Measurements from ENCODE around the gene HOXA6.

HOXA6 gene

DNA sequence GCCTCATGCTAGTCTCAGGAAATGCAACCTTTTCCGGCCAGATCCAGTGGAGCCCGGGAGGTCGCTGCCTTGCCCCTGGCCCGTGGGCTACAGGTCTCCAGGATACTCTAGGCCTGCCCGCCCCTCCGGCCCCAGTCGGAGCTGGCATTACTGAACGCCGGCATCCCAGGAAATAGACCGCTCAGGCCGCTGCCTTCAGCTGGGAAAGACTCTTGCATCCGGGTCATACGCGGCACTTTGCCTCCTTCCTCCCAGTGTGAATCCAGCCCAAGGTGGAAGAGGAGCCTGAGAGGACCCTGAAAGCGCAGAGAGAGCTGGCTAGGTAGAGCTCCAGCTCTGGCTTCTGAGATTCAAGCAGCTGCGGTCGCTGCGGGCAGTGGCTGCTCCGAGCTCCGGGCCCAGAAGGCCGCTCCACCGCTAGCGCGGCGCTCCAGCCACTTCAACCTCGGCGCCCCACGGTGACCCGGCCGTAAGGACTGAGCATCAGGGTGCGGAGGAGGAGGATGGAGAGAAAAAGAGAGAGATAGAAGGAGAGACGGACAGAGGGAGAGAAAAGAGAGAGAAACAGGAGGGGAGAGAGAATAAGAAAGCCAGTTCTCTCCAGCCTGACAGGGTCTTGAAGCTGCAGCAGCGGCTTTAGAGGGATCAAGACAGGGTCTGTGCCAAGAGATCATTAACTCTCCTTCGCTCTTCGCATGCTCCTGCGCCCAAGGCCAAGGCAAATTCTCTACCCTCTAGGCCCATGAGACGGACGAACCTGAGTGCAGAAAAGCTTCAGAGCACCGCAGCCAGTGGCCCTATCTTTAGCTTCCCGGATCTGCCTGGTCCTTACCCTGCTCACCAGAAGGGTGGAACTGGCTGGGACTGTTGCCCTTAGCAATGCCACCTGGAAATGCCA, 28.3 kb upstream of the HOXA6 start:
- H3K36me3 ChIP-seq (ENCODE audit: control insufficient read depth in 1 of 2, insufficient read depth in 2 of 2, low read length in 2 of 2) = no peaks in the 10 kb centered on the region
- no peak overlapping the region for H3K4me3 ChIP-seq (ENCODE audit: low read depth in 1 of 2, low read length in 2 of 2)
- no peak overlapping the region for H3K27ac ChIP-seq (ENCODE audit: low read length)
- H3K4me1 ChIP-seq (ENCODE audit: control insufficient read depth in 1 of 2, insufficient read depth in 2 of 2, low read length in 2 of 2) = peaks cover 4 to 35% of the 10 kb centered on the region in 2 donors
- no peaks in the 10 kb centered on the region for H3K9me3 ChIP-seq (ENCODE audit: control insufficient read depth in 1 of 2, low read length in 2 of 2)
- H3K27me3 ChIP-seq (ENCODE audit: low read depth, low read length) = peaks cover 96% of the 10 kb centered on the region

DNA sequence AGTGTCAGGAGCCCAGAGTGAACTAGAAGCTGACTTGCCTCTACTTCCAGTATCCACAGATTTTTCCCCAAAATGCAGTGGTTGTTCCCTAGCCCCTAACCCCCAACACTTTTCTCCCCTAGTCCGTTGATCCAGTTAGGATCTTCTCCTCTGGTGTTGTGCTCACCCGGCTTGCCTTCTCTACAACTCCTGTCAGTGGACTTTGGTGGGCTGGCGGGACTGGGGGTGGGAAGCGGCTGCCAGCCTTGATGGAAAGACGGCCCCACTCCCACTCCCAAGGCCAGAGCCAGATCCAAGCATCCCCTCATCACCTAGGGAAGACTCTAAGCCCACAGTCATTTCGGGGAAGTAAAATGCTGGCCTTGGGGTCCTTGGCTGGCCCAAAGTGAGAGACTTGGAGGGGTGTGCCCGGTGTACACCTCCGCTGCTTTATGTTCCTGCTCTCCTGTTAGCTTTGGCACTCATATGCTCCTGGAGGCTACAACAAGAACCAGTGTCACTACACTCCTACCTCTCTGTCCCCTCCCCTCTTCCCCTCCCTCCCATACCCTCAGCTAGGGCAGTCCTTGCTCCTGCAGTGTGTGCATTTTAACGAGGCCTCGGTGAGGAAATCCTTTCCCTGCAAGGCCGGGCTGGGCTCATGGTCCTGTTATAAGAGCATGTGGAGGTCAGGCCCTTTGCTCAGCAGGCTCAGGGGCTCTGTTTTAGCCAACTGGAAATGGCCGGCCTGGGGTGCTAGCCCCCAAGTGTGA, 27.5 kb upstream of the HOXA6 start:
- Histone ChIP-seq H3K4me3 (ENCODE audit: low read depth in 1 of 2, low read length in 2 of 2) (no peak overlapping the region), H3K27ac (ENCODE audit: low read length) (no peak overlapping the region), H3K9me3 (ENCODE audit: control insufficient read depth in 1 of 2, low read length in 2 of 2) (no peaks in the 10 kb centered on the region), H3K36me3 (ENCODE audit: control insufficient read depth in 1 of 2, insufficient read depth in 2 of 2, low read length in 2 of 2) (no peaks in the 10 kb centered on the region), H3K27me3 (ENCODE audit: low read depth, low read length) (peaks cover 96% of the 10 kb centered on the region), H3K4me1 (ENCODE audit: control insufficient read depth in 1 of 2, insufficient read depth in 2 of 2, low read length in 2 of 2) (peaks cover 4 to 34% of the 10 kb centered on the region in 2 donors)

DNA sequence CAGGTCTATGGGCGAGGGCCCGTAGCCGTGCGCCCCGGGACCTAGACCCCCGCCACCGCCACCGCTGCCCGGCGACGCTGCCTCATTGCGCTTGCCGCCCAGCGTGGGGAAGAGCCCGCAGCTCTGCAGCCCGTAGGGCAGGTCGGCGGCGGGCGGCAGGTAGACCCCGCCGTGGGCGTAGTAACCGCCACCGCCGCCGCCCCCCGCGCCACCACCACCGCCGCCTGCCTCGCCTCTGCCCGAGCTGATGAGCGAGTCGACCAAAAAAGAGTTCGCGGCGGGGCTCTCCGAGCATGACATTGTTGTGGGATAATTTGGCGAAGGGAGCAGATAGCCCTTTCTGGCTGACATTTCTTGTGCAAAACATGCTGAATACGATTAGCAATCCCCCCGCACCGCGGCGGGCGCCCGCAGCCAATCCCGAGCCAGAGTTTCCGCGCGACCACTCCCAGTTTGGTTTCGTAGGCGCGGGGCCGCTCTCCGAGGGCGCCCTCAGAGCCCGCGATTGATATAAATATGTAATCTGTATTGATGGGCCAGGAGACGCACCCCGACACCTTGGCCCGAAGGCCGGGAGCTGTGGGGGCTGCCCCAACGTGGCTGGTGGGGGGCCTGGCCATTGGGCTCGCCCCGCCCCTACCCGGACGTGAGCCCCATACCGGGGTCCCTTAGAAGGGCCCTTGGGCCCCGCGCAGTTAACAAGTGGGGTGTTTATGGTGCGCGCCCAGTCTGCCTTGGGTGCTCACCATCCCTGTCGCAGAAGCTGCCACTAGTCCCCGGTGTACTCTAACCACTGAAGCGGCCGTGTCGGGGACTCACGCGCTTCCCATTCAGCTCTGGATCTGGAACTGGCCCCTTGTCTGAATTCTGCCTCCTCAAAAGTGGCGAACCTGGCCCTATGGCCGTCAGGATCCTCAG, 26.6 kb upstream of the HOXA6 start, which contains the start of gene HOXA10:
Gene HOXA10 (minus strand): TSS at position 365 of the 918 bp plus-strand sequence. CDS start 14 bp downstream, at position 351.
- H3K27me3 ChIP-seq (ENCODE audit: low read depth, low read length) = peaks cover 90% of the 10 kb centered on the region
- peak within 1 kb of the TSS in 1 of 2 donors; percentile 55 for H3K4me3 ChIP-seq (ENCODE audit: low read depth in 1 of 2, low read length in 2 of 2)
- no peaks in the 10 kb centered on the region for H3K36me3 ChIP-seq (ENCODE audit: control insufficient read depth in 1 of 2, insufficient read depth in 2 of 2, low read length in 2 of 2)
- peaks cover 0 to 34% of the 10 kb centered on the region in 2 donors for H3K4me1 ChIP-seq (ENCODE audit: control insufficient read depth in 1 of 2, insufficient read depth in 2 of 2, low read length in 2 of 2)
- H3K9me3 ChIP-seq (ENCODE audit: control insufficient read depth in 1 of 2, low read length in 2 of 2) = no peaks in the 10 kb centered on the region
- no peak within 1 kb of the TSS for H3K27ac ChIP-seq (ENCODE audit: low read length)

DNA sequence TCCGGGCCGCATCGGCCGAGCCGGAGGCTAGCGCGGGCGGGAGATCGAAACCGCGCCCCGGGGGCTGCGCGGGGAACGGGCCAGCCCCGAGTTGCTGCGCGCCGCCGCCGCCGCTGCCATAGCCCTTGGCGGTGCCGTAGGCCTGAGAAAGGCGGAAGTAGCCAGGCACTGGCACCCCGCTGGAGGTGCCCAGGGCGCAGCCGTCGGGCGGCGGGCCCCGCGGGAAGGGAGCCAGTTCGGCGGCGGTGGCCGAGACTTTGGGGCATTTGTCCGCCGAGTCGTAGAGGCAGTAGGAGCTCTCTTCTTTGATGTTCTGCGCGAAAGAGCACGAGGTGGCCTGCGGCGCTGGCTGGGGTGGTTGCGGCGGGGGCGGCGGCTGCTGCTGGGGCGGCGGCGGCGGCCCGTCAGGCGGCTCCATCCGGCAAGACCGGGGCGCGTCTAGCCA, 26.0 kb upstream of the HOXA6 start:
- Histone ChIP-seq H3K9me3 (ENCODE audit: control insufficient read depth in 1 of 2, low read length in 2 of 2) (no peaks in the 10 kb centered on the region), H3K4me3 (ENCODE audit: low read depth in 1 of 2, low read length in 2 of 2) (peak overlapping the region in 1 of 2 donors; percentile 55), H3K4me1 (ENCODE audit: control insufficient read depth in 1 of 2, insufficient read depth in 2 of 2, low read length in 2 of 2) (peaks cover 0 to 40% of the 10 kb centered on the region in 2 donors), H3K36me3 (ENCODE audit: control insufficient read depth in 1 of 2, insufficient read depth in 2 of 2, low read length in 2 of 2) (no peaks in the 10 kb centered on the region), H3K27me3 (ENCODE audit: low read depth, low read length) (peaks cover 90% of the 10 kb centered on the region), H3K27ac (ENCODE audit: low read length) (no peak overlapping the region)

- no peaks in the 10 kb centered on the region for H3K9me3 ChIP-seq (ENCODE audit: control insufficient read depth in 1 of 2, low read length in 2 of 2)
- H3K27ac ChIP-seq (ENCODE audit: low read length) = no peak overlapping the region
- H3K4me1 ChIP-seq (ENCODE audit: control insufficient read depth in 1 of 2, insufficient read depth in 2 of 2, low read length in 2 of 2) = peaks cover 0 to 40% of the 10 kb centered on the region in 2 donors
- no peaks in the 10 kb centered on the region for H3K36me3 ChIP-seq (ENCODE audit: control insufficient read depth in 1 of 2, insufficient read depth in 2 of 2, low read length in 2 of 2)
- H3K27me3 ChIP-seq (ENCODE audit: low read depth, low read length) = peaks cover 90% of the 10 kb centered on the region
- H3K4me3 ChIP-seq (ENCODE audit: low read depth in 1 of 2, low read length in 2 of 2) = peak overlapping the region in 1 of 2 donors; percentile 55
Measured at GRCh38 chr7:27172823-27173510, 25.4 kb upstream of the HOXA6 start.

- peaks cover 91% of the 10 kb centered on the region for H3K27me3 ChIP-seq (ENCODE audit: low read depth, low read length)
- no peaks in the 10 kb centered on the region for H3K36me3 ChIP-seq (ENCODE audit: control insufficient read depth in 1 of 2, insufficient read depth in 2 of 2, low read length in 2 of 2)
- H3K27ac ChIP-seq (ENCODE audit: low read length) = no peak overlapping the region
- peaks cover 0 to 40% of the 10 kb centered on the region in 2 donors for H3K4me1 ChIP-seq (ENCODE audit: control insufficient read depth in 1 of 2, insufficient read depth in 2 of 2, low read length in 2 of 2)
- no peak overlapping the region for H3K4me3 ChIP-seq (ENCODE audit: low read depth in 1 of 2, low read length in 2 of 2)
- H3K9me3 ChIP-seq (ENCODE audit: control insufficient read depth in 1 of 2, low read length in 2 of 2) = no peaks in the 10 kb centered on the region
Measured at GRCh38 chr7:27172315-27172774, 24.8 kb upstream of the HOXA6 start.

DNA sequence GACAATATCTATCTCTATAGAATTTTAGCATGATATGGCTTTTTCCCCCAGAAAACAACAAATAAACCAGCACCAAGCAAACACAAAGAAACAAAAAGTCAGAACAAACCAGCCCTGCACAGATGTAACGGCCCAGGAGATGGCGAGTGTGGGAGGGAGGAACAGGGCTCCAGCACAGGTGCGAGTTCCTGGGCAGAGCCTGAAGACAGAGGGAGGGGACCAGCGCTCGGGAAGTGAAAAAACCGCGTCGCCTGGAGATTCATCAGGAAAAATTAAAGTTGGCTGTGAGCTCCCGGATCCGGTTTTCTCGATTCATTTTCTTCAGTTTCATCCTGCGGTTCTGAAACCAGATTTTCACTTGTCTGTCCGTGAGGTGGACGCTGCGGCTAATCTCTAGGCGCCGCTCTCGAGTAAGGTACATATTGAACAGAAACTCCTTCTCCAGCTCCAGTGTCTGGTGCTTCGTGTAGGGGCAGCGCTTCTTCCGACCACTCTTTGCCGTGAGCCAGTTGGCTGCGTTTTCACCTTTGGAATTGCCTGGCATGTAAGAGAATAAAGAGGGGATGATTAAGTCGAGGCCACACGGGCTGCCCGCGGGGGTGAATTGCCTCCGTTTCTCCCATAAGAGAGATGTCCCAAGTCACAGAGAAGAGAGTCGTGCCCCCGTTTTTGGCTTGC, 24.2 kb upstream of the HOXA6 start:
- Histone ChIP-seq H3K36me3 (ENCODE audit: control insufficient read depth in 1 of 2, insufficient read depth in 2 of 2, low read length in 2 of 2) (no peaks in the 10 kb centered on the region), H3K4me1 (ENCODE audit: control insufficient read depth in 1 of 2, insufficient read depth in 2 of 2, low read length in 2 of 2) (peaks cover 0 to 40% of the 10 kb centered on the region in 2 donors), H3K4me3 (ENCODE audit: low read depth in 1 of 2, low read length in 2 of 2) (no peak overlapping the region), H3K27ac (ENCODE audit: low read length) (no peak overlapping the region), H3K27me3 (ENCODE audit: low read depth, low read length) (peaks cover 91% of the 10 kb centered on the region), H3K9me3 (ENCODE audit: control insufficient read depth in 1 of 2, low read length in 2 of 2) (no peaks in the 10 kb centered on the region)

GRCh38 chr7:27171325-27171636, 23.7 kb upstream of the HOXA6 start:
- H3K9me3 ChIP-seq (ENCODE audit: control insufficient read depth in 1 of 2, low read length in 2 of 2) = no peaks in the 10 kb centered on the region
- no peak overlapping the region for H3K4me3 ChIP-seq (ENCODE audit: low read depth in 1 of 2, low read length in 2 of 2)
- H3K27me3 ChIP-seq (ENCODE audit: low read depth, low read length) = peaks cover 91% of the 10 kb centered on the region
- peaks cover 0 to 44% of the 10 kb centered on the region in 2 donors for H3K4me1 ChIP-seq (ENCODE audit: control insufficient read depth in 1 of 2, insufficient read depth in 2 of 2, low read length in 2 of 2)
- H3K36me3 ChIP-seq (ENCODE audit: control insufficient read depth in 1 of 2, insufficient read depth in 2 of 2, low read length in 2 of 2) = no peaks in the 10 kb centered on the region
- no peak overlapping the region for H3K27ac ChIP-seq (ENCODE audit: low read length)

DNA sequence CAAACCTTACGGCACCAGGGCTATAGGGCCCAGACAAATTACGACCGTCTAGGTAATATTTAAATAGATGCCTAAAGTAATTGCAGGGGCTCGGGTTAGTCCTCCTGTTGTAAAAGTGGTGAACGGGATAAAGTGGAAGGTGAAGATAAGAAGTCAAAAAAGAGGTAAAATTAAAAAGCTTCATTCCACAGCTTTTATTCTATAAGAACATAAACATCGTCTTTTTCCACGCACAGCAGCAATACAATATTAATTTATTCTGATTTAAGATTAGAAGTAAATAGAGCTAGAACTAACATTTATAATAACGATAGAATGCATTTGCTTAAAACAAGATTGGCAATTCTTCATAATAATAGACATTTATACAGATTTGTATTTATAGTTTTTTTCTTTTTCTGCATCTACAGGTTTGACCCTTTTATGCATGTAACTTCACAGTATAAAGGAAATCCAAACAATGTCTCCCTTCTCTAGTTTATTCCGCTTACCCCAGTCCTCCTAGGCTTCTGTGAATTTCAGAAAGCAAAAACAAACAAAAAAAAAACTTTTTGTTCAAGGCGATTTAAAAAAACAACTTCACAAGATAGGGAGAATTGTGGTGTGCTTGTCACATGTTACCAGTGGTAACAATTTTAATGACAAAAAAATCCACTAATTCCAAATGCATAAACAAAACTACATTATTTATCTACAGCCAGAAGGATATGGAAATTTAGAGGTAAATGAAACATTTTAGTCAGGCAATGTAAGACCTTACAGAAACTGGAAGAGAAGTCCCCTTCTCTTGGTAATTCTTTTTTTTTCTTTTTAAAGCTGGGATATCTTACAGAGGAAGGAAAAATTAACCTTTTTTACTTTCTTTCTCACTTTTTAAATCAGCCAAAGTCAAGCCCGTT, 23.1 kb upstream of the HOXA6 start:
- no peaks in the 10 kb centered on the region for H3K9me3 ChIP-seq (ENCODE audit: control insufficient read depth in 1 of 2, low read length in 2 of 2)
- peaks cover 91% of the 10 kb centered on the region for H3K27me3 ChIP-seq (ENCODE audit: low read depth, low read length)
- H3K4me3 ChIP-seq (ENCODE audit: low read depth in 1 of 2, low read length in 2 of 2) = no peak overlapping the region
- H3K4me1 ChIP-seq (ENCODE audit: control insufficient read depth in 1 of 2, insufficient read depth in 2 of 2, low read length in 2 of 2) = peaks cover 0 to 47% of the 10 kb centered on the region in 2 donors
- no peaks in the 10 kb centered on the region for H3K36me3 ChIP-seq (ENCODE audit: control insufficient read depth in 1 of 2, insufficient read depth in 2 of 2, low read length in 2 of 2)
- no peak overlapping the region for H3K27ac ChIP-seq (ENCODE audit: low read length)
